ENCODE measurements around the gene ATF1. TPM values are rescaled to one million over a fixed set of nuclear protein-coding genes. Genes with fewer than 3 reads are reported as not detected.

Gene ATF1
- total RNA-seq, 3 donors from 2014 or later (not counting 1 experiment from before 2014, with no cell fraction given): 20.1 to 36.8 (median 23.1) TPM

DNA sequence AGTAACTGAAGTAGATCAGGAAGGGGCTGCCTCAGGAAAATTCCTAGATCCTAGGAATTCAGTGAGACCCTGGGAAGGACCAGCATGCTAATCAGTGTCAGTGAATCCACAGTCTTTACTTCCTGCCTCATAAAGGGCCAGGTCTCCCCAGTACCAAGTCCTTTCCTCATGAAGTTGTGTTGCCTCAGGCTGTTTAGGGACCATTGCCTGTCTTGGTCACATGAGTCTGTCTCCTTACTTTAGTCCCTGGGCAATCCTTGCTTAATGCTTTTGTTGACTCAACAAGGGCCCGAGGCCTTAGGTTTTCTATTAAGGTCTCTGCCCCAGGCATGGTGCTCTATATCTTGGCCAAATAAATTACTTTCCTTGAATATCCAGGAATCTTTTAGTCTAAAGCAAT lies 16.1 kb upstream of the ATF1 start:
- no peaks in the 10 kb centered on the region for H3K27me3 ChIP-seq (ENCODE audit: control insufficient read depth, insufficient read depth, low read length)
- H3K27ac Mint-ChIP-seq: no peak overlapping the region
- ATAC-seq (no peak), DNase-seq (no peak)
- H3K4me3 ChIP-seq (ENCODE audit: low read length): no peak overlapping the region
- intact Hi-C loops (cut with micrococcal nuclease): no loop called here
- H3K4me1 ChIP-seq (ENCODE audit: control insufficient read depth, insufficient read depth, low read length): no peaks in the 10 kb centered on the region
- no peaks in the 10 kb centered on the region for H3K36me3 Mint-ChIP-seq
- no peak overlapping the region for H3K27ac ChIP-seq (ENCODE audit: low read length)
- H3K36me3 ChIP-seq (ENCODE audit: control insufficient read depth, insufficient read depth, low read length): peaks cover 29% of the 10 kb centered on the region
- no peaks in the 10 kb centered on the region for H3K9me3 ChIP-seq (ENCODE audit: control insufficient read depth, insufficient read depth, low read length)
- no peak overlapping the region for H3K4me3 Mint-ChIP-seq
- no peaks in the 10 kb centered on the region for H3K27me3 Mint-ChIP-seq (ENCODE audit: low read depth in 2 of 2)
- TF ChIP-seq, protein P1, sequence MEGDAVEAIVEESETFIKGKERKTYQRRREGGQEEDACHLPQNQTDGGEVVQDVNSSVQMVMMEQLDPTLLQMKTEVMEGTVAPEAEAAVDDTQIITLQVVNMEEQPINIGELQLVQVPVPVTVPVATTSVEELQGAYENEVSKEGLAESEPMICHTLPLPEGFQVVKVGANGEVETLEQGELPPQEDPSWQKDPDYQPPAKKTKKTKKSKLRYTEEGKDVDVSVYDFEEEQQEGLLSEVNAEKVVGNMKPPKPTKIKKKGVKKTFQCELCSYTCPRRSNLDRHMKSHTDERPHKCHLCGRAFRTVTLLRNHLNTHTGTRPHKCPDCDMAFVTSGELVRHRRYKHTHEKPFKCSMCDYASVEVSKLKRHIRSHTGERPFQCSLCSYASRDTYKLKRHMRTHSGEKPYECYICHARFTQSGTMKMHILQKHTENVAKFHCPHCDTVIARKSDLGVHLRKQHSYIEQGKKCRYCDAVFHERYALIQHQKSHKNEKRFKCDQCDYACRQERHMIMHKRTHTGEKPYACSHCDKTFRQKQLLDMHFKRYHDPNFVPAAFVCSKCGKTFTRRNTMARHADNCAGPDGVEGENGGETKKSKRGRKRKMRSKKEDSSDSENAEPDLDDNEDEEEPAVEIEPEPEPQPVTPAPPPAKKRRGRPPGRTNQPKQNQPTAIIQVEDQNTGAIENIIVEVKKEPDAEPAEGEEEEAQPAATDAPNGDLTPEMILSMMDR (IDR thresholded peaks at IDR 0.05): no peak
- no peaks in the 10 kb centered on the region for H3K9me3 Mint-ChIP-seq
- H3K4me1 Mint-ChIP-seq: no peaks in the 10 kb centered on the region
- 100% methylated on average over 1 of the region's 1 CpG for WGBS (ENCODE audit: insufficient coverage)

DNA sequence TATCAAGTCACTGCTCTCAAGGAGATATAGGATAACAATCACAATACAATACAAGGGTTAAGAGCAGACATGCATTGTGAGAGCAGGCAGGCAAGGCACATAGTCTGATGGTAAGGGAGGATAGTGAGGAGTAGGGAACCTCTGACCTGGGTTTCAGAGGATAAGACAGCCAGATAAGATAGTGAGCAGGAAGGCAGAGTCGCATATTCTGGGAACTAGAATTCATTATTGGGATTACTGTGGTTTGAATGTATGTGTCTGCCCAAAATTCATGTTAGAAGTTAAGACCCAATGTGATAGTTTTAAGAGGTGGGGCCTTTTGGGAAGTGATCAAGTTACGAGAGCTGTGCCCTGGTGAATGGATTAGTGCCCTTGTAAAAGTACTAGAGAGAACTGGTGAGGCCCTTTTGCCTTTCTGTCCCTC lies 14.4 kb upstream of the ATF1 start:
- WGBS (ENCODE audit: insufficient coverage): 99% methylated on average over 2 of the region's 2 CpGs
- intact Hi-C loops (cut with micrococcal nuclease): no loop called here

DNA sequence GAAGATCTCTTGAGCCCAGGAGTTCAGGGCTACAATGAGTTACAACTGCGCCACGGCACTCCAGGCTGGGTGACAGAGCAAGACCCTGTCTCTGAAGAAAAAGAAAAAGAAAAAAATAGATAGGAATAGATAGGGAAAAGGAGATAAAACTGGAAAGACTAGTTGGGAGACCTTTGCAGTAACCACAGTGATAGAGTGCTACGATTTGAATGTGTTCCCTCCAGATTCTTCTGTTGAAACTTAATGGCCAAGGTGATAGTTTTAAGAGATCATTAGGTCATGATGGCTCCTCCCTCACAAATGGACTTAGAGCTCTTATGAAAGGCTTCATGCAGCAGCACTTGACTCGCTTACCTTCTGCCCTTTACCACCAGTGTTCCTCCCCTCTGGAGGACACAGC lies 13.5 kb upstream of the ATF1 start:
- Mint-ChIP-seq H3K27ac (no peak overlapping the region), H3K36me3 (no peaks in the 10 kb centered on the region), H3K9me3 (no peaks in the 10 kb centered on the region), H3K27me3 (ENCODE audit: low read depth in 2 of 2) (no peaks in the 10 kb centered on the region), H3K4me1 (no peaks in the 10 kb centered on the region), H3K4me3 (no peak overlapping the region)
- Histone ChIP-seq H3K4me3 (ENCODE audit: low read length) (no peak overlapping the region), H3K36me3 (ENCODE audit: control insufficient read depth, insufficient read depth, low read length) (peaks cover 11% of the 10 kb centered on the region), H3K27ac (ENCODE audit: low read length) (no peak overlapping the region), H3K9me3 (ENCODE audit: control insufficient read depth, insufficient read depth, low read length) (no peaks in the 10 kb centered on the region), H3K4me1 (ENCODE audit: control insufficient read depth, insufficient read depth, low read length) (no peaks in the 10 kb centered on the region), H3K27me3 (ENCODE audit: control insufficient read depth, insufficient read depth, low read length) (no peaks in the 10 kb centered on the region)
- intact Hi-C loops (cut with micrococcal nuclease): no loop called here
- ATAC-seq (no peak), DNase-seq (no peak)
- WGBS (ENCODE audit: insufficient coverage): over 99% methylated on average over 4 of the region's 4 CpGs
- TF ChIP-seq, protein P1 (IDR thresholded peaks at IDR 0.05): no peak

More for the DNA sequence above, 14.4 kb upstream of the ATF1 start:
- peaks cover 18% of the 10 kb centered on the region for H3K36me3 ChIP-seq (ENCODE audit: control insufficient read depth, insufficient read depth, low read length)
- no peaks in the 10 kb centered on the region for H3K9me3 ChIP-seq (ENCODE audit: control insufficient read depth, insufficient read depth, low read length)
- Mint-ChIP-seq H3K36me3 (no peaks in the 10 kb centered on the region), H3K9me3 (no peaks in the 10 kb centered on the region), H3K4me1 (no peaks in the 10 kb centered on the region), H3K4me3 (no peak overlapping the region), H3K27me3 (ENCODE audit: low read depth in 2 of 2) (no peaks in the 10 kb centered on the region), H3K27ac (no peak overlapping the region)
- no peak overlapping the region for H3K4me3 ChIP-seq (ENCODE audit: low read length)
- H3K4me1 ChIP-seq (ENCODE audit: control insufficient read depth, insufficient read depth, low read length): no peaks in the 10 kb centered on the region
- TF ChIP-seq, protein P1 (IDR thresholded peaks at IDR 0.05): no peak
- H3K27me3 ChIP-seq (ENCODE audit: control insufficient read depth, insufficient read depth, low read length): no peaks in the 10 kb centered on the region
- DNase-seq (no peak), ATAC-seq (no peak)
- H3K27ac ChIP-seq (ENCODE audit: low read length): no peak overlapping the region

DNA sequence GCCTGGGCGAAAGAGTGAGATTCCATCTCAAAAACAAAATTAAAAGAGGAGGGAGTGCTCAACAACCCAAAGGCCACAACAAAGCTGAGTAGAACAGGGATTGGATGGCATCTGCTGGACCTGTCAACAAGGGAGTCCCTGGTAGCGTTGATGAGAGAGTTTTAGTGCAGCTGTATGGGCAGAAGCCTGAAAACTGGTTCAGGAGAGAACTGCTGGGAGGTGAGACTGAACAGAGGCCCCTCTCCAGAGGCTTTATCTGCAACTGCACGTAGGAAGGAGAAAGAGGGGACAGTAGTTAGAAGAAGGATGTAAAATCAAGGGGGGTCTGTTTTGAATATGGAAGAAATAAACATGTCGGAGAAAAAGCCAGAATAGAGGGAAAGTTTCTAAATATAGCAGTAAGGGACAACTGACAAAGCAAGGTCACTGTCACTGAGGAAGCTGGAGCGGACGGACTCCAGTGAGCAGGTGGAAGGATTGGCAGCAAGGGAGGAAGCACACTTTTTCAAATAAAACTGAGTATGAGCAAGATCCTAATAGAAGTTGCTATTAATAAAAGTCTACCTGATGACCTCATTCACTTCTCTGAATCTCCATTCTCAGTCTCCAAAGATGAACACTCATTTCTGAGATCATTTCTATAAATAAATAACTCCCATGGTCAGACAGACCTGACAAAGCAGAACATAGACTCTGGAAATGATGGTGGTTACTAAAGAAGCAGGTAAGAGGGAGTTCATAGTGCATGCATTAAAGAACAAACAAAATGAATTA lies 11.8 kb upstream of the ATF1 start:
- Histone ChIP-seq H3K9me3 (ENCODE audit: control insufficient read depth, insufficient read depth, low read length) (no peaks in the 10 kb centered on the region), H3K4me1 (ENCODE audit: control insufficient read depth, insufficient read depth, low read length) (no peaks in the 10 kb centered on the region), H3K27me3 (ENCODE audit: control insufficient read depth, insufficient read depth, low read length) (no peaks in the 10 kb centered on the region), H3K4me3 (ENCODE audit: low read length) (no peak overlapping the region), H3K36me3 (ENCODE audit: control insufficient read depth, insufficient read depth, low read length) (peaks cover 7% of the 10 kb centered on the region), H3K27ac (ENCODE audit: low read length) (no peak overlapping the region)
- 91% methylated on average over 6 of the region's 6 CpGs for WGBS (ENCODE audit: insufficient coverage)
- Mint-ChIP-seq H3K4me1 (no peaks in the 10 kb centered on the region), H3K36me3 (no peaks in the 10 kb centered on the region), H3K4me3 (no peak overlapping the region), H3K27ac (no peak overlapping the region), H3K27me3 (ENCODE audit: low read depth in 2 of 2) (no peaks in the 10 kb centered on the region), H3K9me3 (no peaks in the 10 kb centered on the region)
- DNase-seq (no peak), ATAC-seq (no peak)
- intact Hi-C loops (cut with micrococcal nuclease): no loop called here
- TF ChIP-seq, protein P1 (IDR thresholded peaks at IDR 0.05): no peak
